Sigmoid colon (tissue), 4 donors: ENCODE data around the gene PFDN1.

Experiments used
- CTCF ChIP-seq, 4 experiments: fragments of 450-650 bp in 3 of 4; fragments of 200-600 bp in 1 of 4; IDR thresholded peaks; one replicate each; pipeline ENCODE4 v1.5.1; 2016 to 2019; ENCODE audit warnings: antibody characterized with exemption in 4 of 4, mild to moderate bottlenecking in 3 of 4, moderate library complexity in 2 of 4
- EP300 ChIP-seq, 4 donors: sonication (generic); formaldehyde crosslinking; IDR thresholded peaks; one replicate each; pipeline ENCODE4 v1.6.1; 2017; ENCODE audit warnings: antibody characterized with exemption in 4 of 4
- POLR2A ChIP-seq, 2 donors: fragments of 450-650 bp; IDR thresholded peaks; one replicate each; pipeline ENCODE4 v1.6.1; 2016; ENCODE audit warnings: antibody characterized with exemption in 2 of 2, mild to moderate bottlenecking in 2 of 2, moderate library complexity in 2 of 2
- POLR2AphosphoS5 ChIP-seq, 4 donors: sonication (generic); formaldehyde crosslinking; IDR thresholded peaks; one replicate each; pipeline ENCODE4 v1.6.1; 2017; ENCODE audit warnings: antibody characterized with exemption in 4 of 4

DNA sequence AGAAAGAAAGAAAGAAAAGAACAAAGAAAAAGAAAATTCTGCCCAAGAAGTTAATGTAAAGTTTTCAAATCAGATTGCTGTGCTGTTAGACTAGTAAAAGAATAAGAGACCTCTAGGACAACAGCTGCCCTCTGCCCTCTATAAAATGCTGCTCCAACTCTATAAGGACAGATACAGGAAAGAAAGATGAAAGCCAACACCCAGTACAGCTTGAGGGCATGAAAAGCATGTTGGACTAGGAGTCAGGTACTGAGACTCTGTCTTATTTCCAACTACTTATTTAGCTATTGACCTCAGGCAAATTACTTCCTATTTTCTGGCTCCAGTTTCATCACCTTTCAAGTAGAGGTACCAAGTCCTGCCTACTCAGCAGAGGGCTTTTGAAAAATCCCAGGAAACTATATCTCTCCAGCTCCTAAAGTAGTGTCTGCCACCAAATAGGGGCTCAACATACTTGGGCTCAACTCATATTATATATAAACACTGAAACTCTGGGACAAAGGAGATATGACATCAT is 37.8 kb upstream of the PFDN1 start:
- no peak for TF ChIP-seq CTCF (IDR thresholded peaks at IDR 0.05)
- TF ChIP-seq POLR2A (IDR thresholded peaks at IDR 0.05): no peak
- no peak for TF ChIP-seq POLR2AphosphoS5 (IDR thresholded peaks at IDR 0.05)
- TF ChIP-seq EP300 (IDR thresholded peaks at IDR 0.05): no peak
